ENCODE measurements around the gene IGF2BP3. TPM values are rescaled to one million over a fixed set of nuclear protein-coding genes. Genes with fewer than 3 reads are reported as not detected.

The IGF2BP3 gene
- polyA plus RNA-seq, 1 donor (not counting 4 experiments of a cell fraction or from before 2014, with no cell fraction given), result 22.3 TPM

GRCh38 chr7:23336799-23337283 is 133.4 kb downstream of the IGF2BP3 start:
- no peaks in the 10 kb centered on the region for H3K27me3 ChIP-seq (ENCODE audit: control insufficient read depth, extremely low read depth, insufficient read depth, low read length)
- H3K36me3 ChIP-seq (ENCODE audit: control insufficient read depth in 2 of 2, extremely low read depth in 1 of 2, insufficient read depth in 2 of 2, low read length in 2 of 2), result peaks cover 3 to 5% of the 10 kb centered on the region in 2 experiments
- H3K4me2 ChIP-seq (ENCODE audit: control insufficient read depth, extremely low read depth, insufficient read depth, low read depth, low read length), result no peak overlapping the region

GRCh38 chr7:23336086-23336485 is 134.2 kb downstream of the IGF2BP3 start:
- Histone ChIP-seq H3K4me3 (ENCODE audit: control insufficient read depth in 2 of 3, extremely low read depth in 1 of 3, insufficient read depth in 2 of 3, low read depth in 1 of 3, low read length in 3 of 3) (no peak overlapping the region), H3K9ac (ENCODE audit: control insufficient read depth, extremely low read depth, insufficient read depth, low read length) (no peak overlapping the region), H3K9me1 (ENCODE audit: control insufficient read depth, extremely low read depth, insufficient read depth, low read length) (no peaks in the 10 kb centered on the region), H3K27ac (ENCODE audit: control insufficient read depth, insufficient read depth, low read length) (no peak overlapping the region), H3K27me3 (ENCODE audit: control insufficient read depth, extremely low read depth, insufficient read depth, low read length) (no peaks in the 10 kb centered on the region), H2AFZ (ENCODE audit: control insufficient read depth, low read length) (no peak overlapping the region), H3K4me1 (ENCODE audit: control insufficient read depth, extremely low read depth, insufficient read depth, low read length) (peaks cover 24% of the 10 kb centered on the region), H3K79me2 (ENCODE audit: control insufficient read depth, insufficient read depth, low read length) (no peaks in the 10 kb centered on the region), H3K4me2 (ENCODE audit: control insufficient read depth, extremely low read depth, insufficient read depth, low read depth, low read length) (no peak overlapping the region), H4K20me1 (ENCODE audit: control insufficient read depth, extremely low read depth, insufficient read depth, low read length) (no peaks in the 10 kb centered on the region), H3K9me3 (ENCODE audit: control insufficient read depth, low read depth, low read length) (no peaks in the 10 kb centered on the region), H3K36me3 (ENCODE audit: control insufficient read depth in 2 of 2, extremely low read depth in 1 of 2, insufficient read depth in 2 of 2, low read length in 2 of 2) (peaks cover 3 to 5% of the 10 kb centered on the region in 2 experiments)
- TF ChIP-seq CTCF (optimal IDR thresholded peaks at IDR 0.05 in 1 of 3, IDR thresholded peaks at IDR 0.05 in 1 of 3, conservative IDR thresholded peaks at IDR 0.05 in 1 of 3; ENCODE audit: extremely low read depth in 1 of 3, insufficient read depth in 2 of 3, low read length in 3 of 3) (no peak), EZH2 (IDR thresholded peaks at IDR 0.05; ENCODE audit: low read length) (no peak)
- no peak for FAIRE-seq
- no peak for DNase-seq (ENCODE audit: low read depth, low spot score)
- dilution Hi-C loops (cut with MboI; ENCODE audit: extremely low pct_ligation_motif_present, low sequenced_read_pairs), result no loop called here

More at GRCh38 chr7:23336799-23337283, 133.4 kb downstream of the IGF2BP3 start:
- Histone ChIP-seq H2AFZ (ENCODE audit: control insufficient read depth, low read length) (no peak overlapping the region), H3K79me2 (ENCODE audit: control insufficient read depth, insufficient read depth, low read length) (no peaks in the 10 kb centered on the region), H3K4me3 (ENCODE audit: control insufficient read depth in 2 of 3, extremely low read depth in 1 of 3, insufficient read depth in 2 of 3, low read depth in 1 of 3, low read length in 3 of 3) (no peak overlapping the region), H3K9ac (ENCODE audit: control insufficient read depth, extremely low read depth, insufficient read depth, low read length) (no peak overlapping the region), H3K27ac (ENCODE audit: control insufficient read depth, insufficient read depth, low read length) (no peak overlapping the region), H3K4me1 (ENCODE audit: control insufficient read depth, extremely low read depth, insufficient read depth, low read length) (peaks cover 24% of the 10 kb centered on the region), H4K20me1 (ENCODE audit: control insufficient read depth, extremely low read depth, insufficient read depth, low read length) (no peaks in the 10 kb centered on the region), H3K9me1 (ENCODE audit: control insufficient read depth, extremely low read depth, insufficient read depth, low read length) (no peaks in the 10 kb centered on the region), H3K9me3 (ENCODE audit: control insufficient read depth, low read depth, low read length) (no peaks in the 10 kb centered on the region)
- no peak for TF ChIP-seq EZH2 (IDR thresholded peaks at IDR 0.05; ENCODE audit: low read length)
- TF ChIP-seq CTCF (optimal IDR thresholded peaks at IDR 0.05 in 1 of 3, IDR thresholded peaks at IDR 0.05 in 1 of 3, conservative IDR thresholded peaks at IDR 0.05 in 1 of 3; ENCODE audit: extremely low read depth in 1 of 3, insufficient read depth in 2 of 3, low read length in 3 of 3), result no peak
- DNase-seq (ENCODE audit: low read depth, low spot score) (no peak), FAIRE-seq (no peak)
- dilution Hi-C loops (cut with MboI; ENCODE audit: extremely low pct_ligation_motif_present, low sequenced_read_pairs), result no loop called here

All from keratinocyte (primary cell).